Mononuclear cell (primary cell): Measurements from ENCODE around the gene SCFD2. TPM values are rescaled to one million over a fixed set of nuclear protein-coding genes. Genes with fewer than 3 reads are reported as not detected.

Experiments
- H3K27me3 ChIP-seq: 2 replicates; pipeline ENCODE4 v1.6.0; 2011; ENCODE audit warnings: low read length, control low read depth; ENCODE audit not compliant: insufficient read depth
- H3K4me1 ChIP-seq: 2 replicates; pipeline ENCODE4 v1.5.1; 2011; ENCODE audit warnings: mild to moderate bottlenecking, low read length, control low read depth; ENCODE audit not compliant: insufficient read depth
- H3K4me3 ChIP-seq: 2 replicates; pipeline ENCODE4 v1.5.1; 2011; ENCODE audit warnings: mild to moderate bottlenecking, low read length, moderate library complexity
- H3K9me3 ChIP-seq: 2 replicates; pipeline ENCODE4 v1.5.1; 2011; ENCODE audit warnings: low read depth, mild to moderate bottlenecking, control low read depth, low read length
- total RNA-seq: library from RNA; depleted of rRNA; stranded (reverse); fragments of >200 nt; gene quantifications from one replicate; pipeline ENCODE4 v1.2.3, GENCODE V29; 2012

SCFD2 gene
- total RNA-seq, 1 donor: 20.6 TPM

DNA sequence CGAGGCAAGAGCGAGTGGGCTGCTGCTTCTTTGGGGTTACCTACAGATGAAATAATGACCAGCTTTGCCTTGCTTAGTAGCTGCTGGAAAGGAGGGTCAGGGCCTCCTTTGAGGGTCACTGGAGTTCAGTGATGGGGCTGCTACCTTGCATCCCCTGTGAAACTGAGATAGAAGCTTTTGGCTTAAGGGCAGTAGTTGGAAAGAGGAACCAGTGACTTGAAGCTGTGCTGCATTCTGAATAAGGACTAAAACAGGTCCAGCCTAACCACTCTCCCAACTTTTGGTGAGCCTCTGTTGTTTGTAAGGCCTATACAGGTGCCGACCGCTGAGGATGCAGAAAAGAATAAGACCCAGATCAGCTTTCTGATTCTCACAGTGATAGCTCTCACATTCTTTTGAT, 462.6 kb downstream of the SCFD2 start:
- no peaks in the 10 kb centered on the region for H3K27me3 ChIP-seq
- no peaks in the 10 kb centered on the region for H3K9me3 ChIP-seq
- no peaks in the 10 kb centered on the region for H3K4me1 ChIP-seq
- H3K4me3 ChIP-seq: no peak overlapping the region

DNA sequence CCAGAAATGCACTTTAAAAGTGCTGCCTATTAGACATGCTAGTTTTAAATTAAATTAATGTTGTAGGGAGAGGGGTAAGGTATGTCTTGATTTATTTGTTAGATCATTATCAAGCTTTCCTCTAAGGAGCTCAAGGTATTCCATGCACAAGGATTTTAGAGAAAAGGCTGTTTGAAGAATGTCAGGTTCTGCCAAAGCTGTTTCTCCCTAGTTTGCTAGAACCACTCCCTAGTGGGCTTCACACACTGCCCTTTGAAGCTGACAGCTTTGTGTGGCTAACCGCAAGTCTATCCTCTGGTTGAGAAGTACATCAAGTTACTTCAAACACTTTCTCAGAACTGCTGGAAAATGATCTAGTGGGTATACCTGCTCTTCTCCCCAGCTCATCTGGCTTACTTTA, 471.4 kb downstream of the SCFD2 start:
- no peak overlapping the region for H3K4me3 ChIP-seq
- no peaks in the 10 kb centered on the region for H3K27me3 ChIP-seq
- no peaks in the 10 kb centered on the region for H3K4me1 ChIP-seq
- H3K9me3 ChIP-seq: no peaks in the 10 kb centered on the region

DNA sequence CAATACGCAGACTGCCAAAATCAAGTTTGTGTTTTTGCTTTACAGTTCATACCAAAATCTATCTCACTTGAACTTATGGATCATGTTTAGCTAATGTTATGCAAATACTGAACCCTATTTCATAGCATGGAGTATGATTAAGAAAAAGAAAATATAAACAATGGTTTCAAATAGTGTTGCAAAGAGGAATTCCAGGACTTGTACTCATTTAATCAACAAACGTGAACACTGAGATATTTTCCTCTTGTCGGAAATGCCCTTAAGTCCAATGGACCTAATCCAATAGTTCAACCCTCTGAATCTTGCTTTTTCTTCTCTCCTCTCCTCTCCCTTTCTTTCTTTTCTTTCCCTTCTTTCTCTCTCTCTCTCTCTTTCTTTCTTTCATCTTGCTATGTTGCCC, 473.0 kb downstream of the SCFD2 start:
- Histone ChIP-seq H3K27me3 (no peaks in the 10 kb centered on the region), H3K4me3 (no peak overlapping the region), H3K4me1 (no peaks in the 10 kb centered on the region), H3K9me3 (no peaks in the 10 kb centered on the region)

DNA sequence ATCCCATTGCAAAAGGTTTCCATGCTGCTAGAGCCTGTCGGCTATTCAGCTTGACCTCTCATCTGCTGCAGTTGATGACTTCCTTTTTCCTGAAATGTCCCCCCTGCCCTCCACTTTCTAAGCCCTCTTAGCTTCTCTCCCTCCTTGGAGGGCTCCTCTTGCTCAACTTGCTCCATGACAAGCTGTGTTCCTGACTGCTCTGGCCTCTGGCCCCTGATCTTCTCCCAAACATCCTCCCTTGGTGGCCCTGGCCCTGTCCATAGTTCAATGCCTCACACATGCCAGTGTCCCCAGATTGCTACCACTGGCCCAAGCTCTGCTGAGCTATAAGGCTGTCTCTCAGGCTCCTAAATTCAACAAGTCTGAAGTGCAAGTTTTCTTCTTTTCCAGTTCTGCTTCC, 474.1 kb downstream of the SCFD2 start:
- Histone ChIP-seq H3K4me1 (no peaks in the 10 kb centered on the region), H3K4me3 (no peak overlapping the region), H3K9me3 (no peaks in the 10 kb centered on the region)

DNA sequence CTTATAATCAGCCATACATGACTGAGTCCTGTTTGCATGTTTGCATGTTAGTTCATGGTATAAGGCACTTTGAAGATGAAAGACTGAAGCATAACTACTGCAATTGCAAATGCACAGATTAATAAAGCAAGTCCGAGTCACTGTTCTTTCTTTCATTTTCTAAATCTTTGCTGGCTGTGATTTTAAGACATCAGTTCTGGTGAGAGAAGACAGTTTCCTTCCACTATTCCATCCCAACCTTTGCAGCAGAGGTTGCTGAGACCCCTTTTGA, 475.4 kb downstream of the SCFD2 start:
- Histone ChIP-seq H3K9me3 (no peaks in the 10 kb centered on the region), H3K27me3 (no peaks in the 10 kb centered on the region), H3K4me3 (no peak overlapping the region), H3K4me1 (no peaks in the 10 kb centered on the region)

More for the DNA sequence above, 474.1 kb downstream of the SCFD2 start:
- no peaks in the 10 kb centered on the region for H3K27me3 ChIP-seq

DNA sequence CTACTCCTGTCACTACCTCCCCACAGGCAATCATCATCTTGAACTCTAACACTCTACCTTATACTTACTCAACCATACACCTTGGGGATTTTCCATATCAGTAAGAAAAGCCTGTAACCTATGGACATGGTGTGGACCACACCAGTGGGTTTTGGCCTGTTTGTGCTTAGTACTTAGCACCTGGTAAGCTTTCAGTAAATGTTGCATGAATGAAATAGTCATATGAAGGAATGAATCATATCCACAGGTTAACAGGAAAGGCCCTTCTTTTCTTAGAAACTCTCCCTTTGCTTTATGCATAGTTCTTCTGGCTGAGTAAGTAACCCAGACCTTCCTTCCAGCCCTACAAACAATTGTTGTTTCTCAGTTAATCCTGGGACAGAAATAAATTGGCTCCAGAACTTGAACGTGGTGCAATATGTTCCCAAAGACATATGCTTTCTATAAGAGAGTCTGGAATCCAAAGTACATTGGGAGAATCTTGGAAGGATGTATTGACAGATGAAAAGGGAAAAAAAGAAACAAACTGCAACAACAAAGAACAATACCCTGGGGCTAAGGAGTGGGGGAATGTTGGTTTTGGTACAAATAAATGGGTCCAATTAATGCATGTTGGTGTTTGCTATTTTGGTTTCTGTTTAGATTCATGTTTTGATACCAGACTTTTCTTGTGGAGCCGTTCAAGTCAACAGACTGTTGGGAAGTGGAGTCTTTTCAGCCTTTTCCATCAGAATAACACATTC, 475.9 kb downstream of the SCFD2 start:
- Histone ChIP-seq H3K9me3 (no peaks in the 10 kb centered on the region), H3K4me3 (no peak overlapping the region), H3K27me3 (no peaks in the 10 kb centered on the region), H3K4me1 (no peaks in the 10 kb centered on the region)

DNA sequence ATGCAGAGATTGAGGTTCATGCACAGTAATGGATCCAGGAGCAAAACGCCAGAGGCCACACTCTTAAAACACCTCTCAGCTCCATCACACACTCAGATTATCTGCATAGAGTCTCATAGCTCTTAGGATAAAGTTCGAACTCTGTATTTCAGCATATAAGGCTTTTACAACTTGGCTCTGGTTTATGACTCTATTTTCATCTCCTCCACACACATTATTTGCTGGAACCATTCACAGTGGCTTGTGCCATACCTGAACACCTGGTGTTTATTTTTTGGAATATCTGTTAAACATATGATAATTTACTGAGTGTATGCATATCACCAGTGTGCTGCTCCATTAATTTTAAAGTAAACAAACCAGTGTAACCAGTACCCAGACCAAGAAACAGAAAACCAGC, 476.5 kb downstream of the SCFD2 start:
- Histone ChIP-seq H3K9me3 (no peaks in the 10 kb centered on the region), H3K27me3 (no peaks in the 10 kb centered on the region), H3K4me3 (no peak overlapping the region), H3K4me1 (no peaks in the 10 kb centered on the region)

DNA sequence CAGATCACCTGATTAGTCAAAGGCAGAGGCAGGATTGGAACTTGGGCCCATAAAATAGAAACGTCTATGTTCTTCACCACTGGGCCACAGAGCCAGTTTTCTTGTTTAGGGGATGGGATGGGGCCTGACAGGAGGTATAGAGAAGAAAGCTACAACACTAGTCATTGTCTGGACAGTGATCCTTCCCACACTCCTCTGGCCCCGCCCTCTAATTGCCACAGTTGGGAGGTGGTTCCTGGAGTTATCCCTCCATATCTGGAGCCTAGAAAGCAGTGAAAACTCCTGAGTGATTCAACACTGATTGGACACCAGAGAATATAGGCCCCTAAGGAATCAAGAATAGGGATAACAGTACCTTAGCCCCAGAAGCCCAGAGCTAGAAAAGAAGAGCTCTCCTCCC, 480.9 kb downstream of the SCFD2 start:
- no peaks in the 10 kb centered on the region for H3K4me1 ChIP-seq
- H3K4me3 ChIP-seq: no peak overlapping the region
- H3K9me3 ChIP-seq: no peaks in the 10 kb centered on the region
- H3K27me3 ChIP-seq: no peaks in the 10 kb centered on the region

DNA sequence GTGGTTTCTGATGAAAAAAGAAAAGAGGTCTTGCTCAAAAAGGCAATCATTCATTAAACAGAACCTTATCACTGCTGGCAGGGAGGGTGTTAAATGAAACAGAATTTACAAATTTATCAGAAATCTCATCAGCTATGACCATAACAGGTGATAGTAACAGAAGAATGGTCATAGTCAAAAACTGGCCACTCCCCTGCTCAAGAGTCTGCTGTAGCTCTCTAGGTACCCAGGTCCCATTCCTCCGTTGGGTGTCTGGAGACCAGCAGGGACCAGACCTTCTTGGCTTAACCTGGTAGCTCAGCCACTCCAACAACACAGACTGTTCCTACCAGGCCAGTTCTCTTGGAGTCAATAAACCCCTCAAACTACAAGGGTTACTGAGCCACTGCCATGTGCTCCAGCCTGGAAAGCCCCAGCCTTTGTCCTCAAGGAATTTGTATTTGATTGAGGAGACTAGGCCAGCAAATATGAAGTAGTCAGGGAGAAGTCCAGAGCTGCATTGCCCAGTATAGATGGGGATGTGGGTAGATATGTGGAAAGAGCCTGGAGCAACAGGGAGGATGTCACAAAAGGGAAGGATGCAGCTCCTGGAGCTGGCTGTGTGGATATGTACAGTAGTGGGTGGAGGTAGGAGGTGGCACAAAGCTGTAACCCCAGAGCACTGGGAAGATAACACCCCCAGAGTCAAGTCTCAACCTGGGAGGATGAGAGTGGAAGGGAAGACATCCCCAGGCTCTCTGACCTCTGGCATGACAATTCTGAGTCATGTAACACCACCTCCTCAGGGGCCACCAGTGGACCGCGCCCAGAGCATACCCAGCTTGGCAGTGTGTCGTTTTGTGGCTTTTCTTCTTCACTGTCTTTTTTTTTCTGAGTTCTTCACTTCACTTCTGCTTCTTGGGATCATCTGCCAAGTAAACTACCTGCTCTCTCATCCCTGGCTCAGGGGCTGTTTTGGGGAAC, 481.9 kb downstream of the SCFD2 start:
- H3K4me1 ChIP-seq: no peaks in the 10 kb centered on the region
- no peak overlapping the region for H3K4me3 ChIP-seq
- no peaks in the 10 kb centered on the region for H3K27me3 ChIP-seq
- H3K9me3 ChIP-seq: no peaks in the 10 kb centered on the region

DNA sequence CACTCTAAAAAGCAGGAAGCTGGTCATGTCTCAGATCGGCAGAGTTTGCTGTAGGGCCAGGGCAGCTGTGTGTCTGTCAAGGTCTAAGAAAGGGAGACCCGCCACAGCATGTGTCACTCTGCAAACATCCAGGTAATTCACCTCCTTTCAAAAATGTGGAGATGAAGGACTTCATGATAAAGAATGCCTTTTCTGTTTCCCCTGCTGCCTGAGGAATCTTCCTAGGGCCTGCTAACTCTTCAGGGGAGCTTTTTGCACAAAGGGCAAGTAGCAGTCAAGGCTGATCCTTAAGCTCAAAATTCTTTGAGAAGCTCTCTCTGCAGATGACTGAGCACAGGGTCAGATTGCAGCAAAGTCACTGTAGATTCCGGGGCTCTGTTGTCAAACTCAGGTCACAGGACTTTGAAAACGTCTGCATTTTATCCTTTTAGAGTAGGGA, 482.7 kb downstream of the SCFD2 start:
- H3K4me1 ChIP-seq: no peaks in the 10 kb centered on the region
- H3K4me3 ChIP-seq: no peak overlapping the region
- H3K27me3 ChIP-seq: no peaks in the 10 kb centered on the region
- H3K9me3 ChIP-seq: no peaks in the 10 kb centered on the region

DNA sequence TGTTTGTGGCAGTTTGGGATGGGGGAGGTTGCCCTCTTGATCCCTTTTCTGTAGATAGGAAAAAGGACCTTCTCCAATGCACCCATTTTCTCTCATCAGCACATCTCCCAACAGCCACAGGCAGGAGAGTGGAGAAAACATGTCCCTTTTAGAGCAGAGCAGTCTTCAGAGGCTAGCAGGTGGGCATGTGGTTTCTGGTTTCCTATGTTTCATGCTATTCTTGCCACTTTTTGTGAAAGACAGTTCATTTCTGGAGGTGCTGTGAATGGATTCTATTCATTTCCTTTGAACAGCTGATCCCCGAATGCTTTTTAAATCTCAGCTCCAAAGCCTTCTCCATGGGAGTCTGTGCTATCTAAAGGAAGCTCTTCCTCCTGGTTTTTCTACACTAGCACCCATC, 484.9 kb downstream of the SCFD2 start:
- no peaks in the 10 kb centered on the region for H3K9me3 ChIP-seq
- H3K27me3 ChIP-seq: no peaks in the 10 kb centered on the region

DNA sequence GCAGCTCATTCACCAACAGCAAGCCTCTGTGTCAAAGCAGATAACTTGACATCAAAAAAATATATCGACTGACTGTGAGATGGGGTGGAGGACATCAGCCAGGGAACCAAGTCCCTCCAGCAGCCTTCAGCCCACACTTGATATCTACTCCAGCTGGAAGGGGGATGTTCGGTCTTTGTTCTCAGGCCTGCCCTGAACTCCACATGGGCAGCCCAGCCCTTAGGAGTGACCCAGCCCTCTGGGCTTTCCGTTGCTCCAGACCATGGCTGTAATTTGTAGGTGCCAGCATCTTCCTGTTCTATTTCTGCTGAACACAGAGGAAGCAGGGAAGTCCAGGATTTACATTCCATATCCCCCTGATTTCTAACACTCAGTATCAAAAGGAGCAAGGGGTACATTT, 486.4 kb downstream of the SCFD2 start:
- no peaks in the 10 kb centered on the region for H3K27me3 ChIP-seq
- H3K9me3 ChIP-seq: no peaks in the 10 kb centered on the region
- no peaks in the 10 kb centered on the region for H3K4me1 ChIP-seq
- no peak overlapping the region for H3K4me3 ChIP-seq

More for the DNA sequence above, 484.9 kb downstream of the SCFD2 start:
- Histone ChIP-seq H3K4me1 (no peaks in the 10 kb centered on the region), H3K4me3 (no peak overlapping the region)

DNA sequence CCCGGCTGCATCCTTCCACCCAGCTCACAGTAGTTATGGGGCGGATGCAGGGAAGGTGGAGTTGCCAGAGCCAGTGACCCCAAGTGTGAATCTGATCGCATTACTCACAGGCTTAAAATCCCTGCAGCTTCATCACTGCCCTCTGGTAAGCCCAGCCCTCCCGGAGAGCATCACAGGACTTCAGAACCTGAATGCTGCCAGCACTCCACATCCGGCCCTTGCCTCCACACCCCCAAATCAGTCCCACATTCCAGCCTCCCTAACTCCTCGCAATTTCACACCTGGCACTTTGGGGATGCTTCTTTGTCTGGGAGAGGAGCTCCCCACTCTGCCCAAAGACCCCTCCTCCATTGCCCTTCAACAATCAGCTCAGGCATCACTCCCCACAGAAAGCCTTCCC, 488.2 kb downstream of the SCFD2 start:
- Histone ChIP-seq H3K4me1 (no peaks in the 10 kb centered on the region), H3K27me3 (no peaks in the 10 kb centered on the region), H3K9me3 (no peaks in the 10 kb centered on the region), H3K4me3 (no peak overlapping the region)

DNA sequence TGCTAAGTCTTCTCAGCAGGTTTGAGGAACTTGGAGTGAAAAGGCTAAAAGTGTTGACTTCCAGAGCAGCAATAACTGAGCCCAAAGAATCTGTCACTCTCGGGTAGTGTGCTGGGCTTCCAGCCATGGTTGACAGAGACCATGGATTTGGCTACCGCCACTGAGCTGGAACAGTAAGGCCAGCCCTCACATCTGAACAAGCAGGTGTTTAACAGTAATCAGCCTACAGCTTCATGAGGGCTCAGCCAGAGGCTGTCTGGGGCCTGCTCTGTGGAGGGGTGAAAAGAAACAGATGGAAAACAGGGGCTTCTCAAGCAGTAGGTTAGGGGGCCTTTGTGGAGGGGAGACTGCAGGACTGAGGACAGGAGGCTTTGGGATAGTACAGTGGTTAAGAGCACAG, 488.8 kb downstream of the SCFD2 start:
- no peaks in the 10 kb centered on the region for H3K27me3 ChIP-seq
- no peak overlapping the region for H3K4me3 ChIP-seq
- H3K4me1 ChIP-seq: no peaks in the 10 kb centered on the region
- no peaks in the 10 kb centered on the region for H3K9me3 ChIP-seq

DNA sequence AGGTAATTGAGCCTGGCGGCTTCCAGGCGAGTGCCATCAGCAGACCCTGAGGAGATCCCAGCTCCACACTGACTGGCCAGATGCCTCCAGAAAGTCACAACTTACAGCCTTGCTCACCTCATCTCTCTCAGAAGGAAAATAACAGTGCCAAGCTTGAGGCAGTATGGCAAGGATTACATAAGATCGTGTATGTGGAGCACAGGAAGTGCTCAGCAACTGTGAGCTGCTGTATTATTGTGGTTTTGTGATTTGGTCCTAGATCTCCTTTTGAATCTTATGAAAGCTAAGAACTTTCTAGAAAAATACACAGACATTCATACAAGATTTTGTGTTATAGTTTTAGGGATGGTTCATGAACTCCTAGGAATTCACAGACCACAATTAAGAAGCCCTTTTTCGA, 489.8 kb downstream of the SCFD2 start:
- Histone ChIP-seq H3K27me3 (no peaks in the 10 kb centered on the region), H3K4me3 (no peak overlapping the region), H3K4me1 (no peaks in the 10 kb centered on the region), H3K9me3 (no peaks in the 10 kb centered on the region)

DNA sequence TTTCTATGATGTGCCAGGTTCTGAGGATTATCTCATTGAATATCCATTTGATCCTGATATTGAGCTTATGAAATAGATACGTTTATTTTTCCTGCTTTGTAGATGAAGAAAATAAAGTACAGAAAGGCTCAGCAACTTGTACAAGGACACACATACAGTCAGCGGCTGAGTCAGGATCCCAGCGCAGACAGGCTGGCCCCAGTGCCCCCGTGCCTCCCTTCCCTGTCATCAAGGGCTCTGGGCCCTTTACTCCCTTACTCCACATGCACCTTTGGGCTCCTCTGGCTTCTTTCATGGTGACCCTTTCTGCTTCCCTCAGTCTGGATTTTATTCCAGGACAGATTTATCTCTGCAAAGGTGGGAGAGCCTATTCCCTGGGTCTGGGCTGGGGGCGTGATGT, 490.9 kb downstream of the SCFD2 start:
- Histone ChIP-seq H3K9me3 (no peaks in the 10 kb centered on the region), H3K4me3 (no peak overlapping the region), H3K27me3 (no peaks in the 10 kb centered on the region), H3K4me1 (no peaks in the 10 kb centered on the region)
